Tibial nerve (tissue), 4 donors: ENCODE results near the gene SURF4. TPM values are rescaled to one million over a fixed set of nuclear protein-coding genes. Genes with fewer than 3 reads are reported as not detected.
A peak's percentile ranks its signal among the peaks of the same experiment; 100 is the strongest.
"Not testable (repeated sequence)": the region's sequence is repeated elsewhere in the genome, so short reads cannot be mapped to it uniquely, and the experiment has no call there.

Experiments used
- DNase-seq, 2 donors: peaks; one replicate each; pipeline ENCODE4 v3.0.0-alpha.2; 2019; ENCODE audit warnings: low spot score in 2 of 2
- H3K27ac ChIP-seq, 4 donors: fragments of 200-600 bp; sonication (generic) in 3 of 4; one replicate each; pipeline ENCODE4 v1.5.1; 2017 to 2019; ENCODE audit warnings: mild to moderate bottlenecking in 1 of 4
- H3K27me3 ChIP-seq, 2 donors: fragments of 200-600 bp; sonication (generic) in 1 of 2; one replicate each; pipeline versions ENCODE4 v1.5.1 to v1.6.0; 2017 to 2019
- H3K36me3 ChIP-seq, 3 donors: fragments of 200-600 bp; sonication (generic); one replicate each; pipeline ENCODE4 v1.5.1; 2018 to 2019
- H3K4me1 ChIP-seq, 4 donors: fragments of 200-600 bp; sonication (generic) in 3 of 4; one replicate each; pipeline ENCODE4 v1.5.1; 2017 to 2019
- H3K4me3 ChIP-seq, 4 donors: fragments of 200-600 bp; sonication (generic) in 3 of 4; one replicate each; pipeline ENCODE4 v1.5.1; 2017 to 2019; ENCODE audit warnings: mild to moderate bottlenecking in 1 of 4, moderate library complexity in 1 of 4
- H3K9me3 ChIP-seq, 4 donors: fragments of 200-600 bp; sonication (generic) in 3 of 4; one replicate each; pipeline ENCODE4 v1.5.1; 2017 to 2019
- EP300 ChIP-seq, 2 donors: sonication (generic); formaldehyde crosslinking; IDR thresholded peaks; one replicate each; pipeline ENCODE4 v1.6.1; 2017; ENCODE audit warnings: antibody characterized with exemption in 2 of 2, mild to moderate bottlenecking in 1 of 2
- POLR2A ChIP-seq, 2 donors: fragments of 450-650 bp; IDR thresholded peaks; one replicate each; pipeline ENCODE4 v1.6.1; 2017; ENCODE audit warnings: antibody characterized with exemption in 2 of 2, mild to moderate bottlenecking in 2 of 2, moderate library complexity in 2 of 2
- WGBS, 2 donors: methylation state at CpG; one replicate each; pipeline ENCODE4 v1.1.5; 2018; 5-methylcytosine and 5-hydroxymethylcytosine counted together
- total RNA-seq, 4 donors: library from RNA; depleted of rRNA; stranded (reverse); fragments of >200 nt; gene quantifications; one replicate each; pipeline ENCODE4 v1.1.0, GENCODE V29; 2016
- TF ChIP-seq, protein P1 (sequence below), 5 experiments: fragments of 200-600 bp in 3 of 5; fragments of 450-650 bp in 2 of 5; sonication (generic) in 3 of 5; IDR thresholded peaks; one replicate each; pipeline ENCODE4 v1.5.1; 2016 to 2019; ENCODE audit warnings: antibody characterized with exemption in 5 of 5, mild to moderate bottlenecking in 3 of 5, moderate library complexity in 2 of 5

Gene SURF4
- total RNA-seq, 4 donors from 2014 or later: 102 to 213 (median 123) TPM

DNA sequence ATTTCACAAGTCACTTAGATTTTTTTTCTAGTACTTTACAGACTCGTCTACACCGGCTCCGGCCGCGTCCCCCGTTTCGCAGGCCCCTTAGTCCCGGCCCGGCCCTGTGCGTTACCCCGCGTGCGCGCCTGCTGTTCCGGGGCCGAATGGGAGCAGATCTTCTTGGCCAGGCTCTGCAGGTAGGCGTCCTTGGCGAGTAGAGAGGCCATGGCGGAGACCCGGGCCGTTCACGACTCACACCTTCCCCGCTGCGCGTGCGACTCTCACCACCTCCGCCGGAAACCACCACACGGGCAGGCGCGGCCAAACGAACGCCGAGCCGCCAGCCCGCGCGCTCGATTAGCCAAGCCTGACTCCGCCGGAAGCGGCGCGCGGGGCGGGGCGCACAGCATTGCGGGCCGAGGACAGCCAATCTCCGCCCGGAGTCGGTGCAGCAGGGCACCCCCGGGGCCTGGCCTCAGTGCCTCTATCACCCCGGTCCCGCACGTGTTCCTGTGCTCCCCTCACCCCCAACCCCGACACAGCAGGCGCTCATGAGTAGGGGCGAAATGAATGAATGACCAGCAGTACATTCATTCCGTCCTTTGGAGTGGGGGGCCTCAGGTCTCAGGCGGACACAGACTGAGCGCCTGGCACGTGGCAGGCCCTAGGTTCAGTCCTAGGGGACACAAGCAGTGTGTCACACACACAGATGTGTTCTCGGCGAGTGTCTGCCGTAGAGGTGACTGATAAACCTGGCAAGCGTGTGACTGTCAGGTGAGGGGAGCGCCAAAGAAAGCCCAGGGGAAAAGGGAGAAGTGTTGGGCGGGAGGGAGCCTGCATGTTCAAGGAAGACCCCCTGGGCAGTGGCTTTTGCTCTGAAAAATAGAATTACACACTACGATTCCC is 39.7 kb downstream of the SURF4 start, which contains the start of gene SURF6:
SURF6 (minus strand) TSS at position 265 of the 888 bp plus-strand sequence; CDS start at position 209, 56 bp downstream.
- Histone ChIP-seq H3K4me3 (peak within 1 kb of the TSS; percentile 66 to 95 (median 83)), H3K36me3 (peaks cover 4 to 61% (median 31%) of the 10 kb centered on the region in 3 donors), H3K27ac (peak within 1 kb of the TSS in 3 of 4 donors; percentile 51 to 81 (median 78)), H3K9me3 (no peaks in the 10 kb centered on the region), H3K4me1 (peaks cover 0 to 41% (median 24%) of the 10 kb centered on the region in 4 donors), H3K27me3 (no peaks in the 10 kb centered on the region)
- TF ChIP-seq EP300 (IDR thresholded peaks at IDR 0.05) (peak; percentile 77 to 93), POLR2A (IDR thresholded peaks at IDR 0.05) (peak in 1 of 2 donors; percentile 38)
- TF ChIP-seq, protein P1, sequence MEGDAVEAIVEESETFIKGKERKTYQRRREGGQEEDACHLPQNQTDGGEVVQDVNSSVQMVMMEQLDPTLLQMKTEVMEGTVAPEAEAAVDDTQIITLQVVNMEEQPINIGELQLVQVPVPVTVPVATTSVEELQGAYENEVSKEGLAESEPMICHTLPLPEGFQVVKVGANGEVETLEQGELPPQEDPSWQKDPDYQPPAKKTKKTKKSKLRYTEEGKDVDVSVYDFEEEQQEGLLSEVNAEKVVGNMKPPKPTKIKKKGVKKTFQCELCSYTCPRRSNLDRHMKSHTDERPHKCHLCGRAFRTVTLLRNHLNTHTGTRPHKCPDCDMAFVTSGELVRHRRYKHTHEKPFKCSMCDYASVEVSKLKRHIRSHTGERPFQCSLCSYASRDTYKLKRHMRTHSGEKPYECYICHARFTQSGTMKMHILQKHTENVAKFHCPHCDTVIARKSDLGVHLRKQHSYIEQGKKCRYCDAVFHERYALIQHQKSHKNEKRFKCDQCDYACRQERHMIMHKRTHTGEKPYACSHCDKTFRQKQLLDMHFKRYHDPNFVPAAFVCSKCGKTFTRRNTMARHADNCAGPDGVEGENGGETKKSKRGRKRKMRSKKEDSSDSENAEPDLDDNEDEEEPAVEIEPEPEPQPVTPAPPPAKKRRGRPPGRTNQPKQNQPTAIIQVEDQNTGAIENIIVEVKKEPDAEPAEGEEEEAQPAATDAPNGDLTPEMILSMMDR (IDR thresholded peaks at IDR 0.05): peak in 2 of 5 experiments; percentile 27 to 63
- DNase-seq: peak; percentile 72 to 77
- 3 to 5% methylated on average over 44 to 46 of the region's 70 CpGs for WGBS, 2 donors

DNA sequence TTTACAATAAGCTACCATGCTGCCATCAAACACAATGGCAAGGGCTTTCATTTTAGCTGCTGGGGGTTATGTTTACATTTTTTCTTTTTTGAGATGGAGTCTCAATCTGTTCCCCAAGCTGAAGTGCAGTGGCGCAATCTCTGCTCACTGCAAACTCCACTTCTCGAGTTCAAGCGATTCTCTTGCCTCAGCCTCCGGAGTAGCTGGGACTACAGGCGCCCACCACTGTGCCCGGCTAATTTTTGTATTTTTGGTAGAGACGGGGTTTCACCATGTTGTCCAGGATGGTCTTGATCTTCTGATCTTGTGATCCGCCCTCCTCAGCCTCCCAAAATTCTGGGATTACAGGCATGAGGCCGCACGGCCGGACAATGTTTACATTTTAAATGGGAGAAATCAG is 41.0 kb downstream of the SURF4 start:
- H3K27ac ChIP-seq: peak overlapping the region in 1 of 4 donors; percentile 78
- peaks cover 0 to 36% (median 24%) of the 10 kb centered on the region in 4 donors for H3K4me1 ChIP-seq
- peaks cover 4 to 61% (median 31%) of the 10 kb centered on the region in 3 donors for H3K36me3 ChIP-seq
- 82% methylated on average over 11 of the region's 11 CpGs for WGBS, 2 donors
- H3K27me3 ChIP-seq, H3K9me3 ChIP-seq, DNase-seq: not testable (repeated sequence)
- H3K4me3 ChIP-seq: peak overlapping the region; percentile 66 to 95 (median 83)

DNA sequence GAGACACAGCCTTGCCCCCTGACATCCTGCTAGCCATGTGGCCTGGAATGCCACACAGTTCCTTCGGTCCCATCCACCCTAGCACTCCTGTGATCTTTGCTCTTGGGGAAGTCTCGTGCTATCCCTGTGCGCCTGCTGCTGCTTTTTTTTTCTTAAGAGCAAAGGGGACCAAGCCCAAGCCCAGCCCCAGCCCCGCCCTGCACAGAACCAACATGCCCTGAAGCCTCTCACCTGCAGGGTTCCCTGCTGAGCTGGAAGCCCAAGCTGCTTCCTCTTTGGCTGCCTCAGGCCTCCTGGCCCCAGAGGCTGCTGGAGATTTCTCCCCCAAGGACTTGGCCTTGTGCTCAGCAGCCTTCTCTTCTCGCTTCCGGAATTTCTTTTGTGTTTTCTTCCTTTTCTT is 41.7 kb downstream of the SURF4 start:
- DNase-seq: no peak
- Histone ChIP-seq H3K9me3 (no peaks in the 10 kb centered on the region), H3K4me3 (no peak overlapping the region), H3K27ac (no peak overlapping the region), H3K4me1 (peaks cover 0 to 36% (median 24%) of the 10 kb centered on the region in 4 donors), H3K27me3 (no peaks in the 10 kb centered on the region), H3K36me3 (peaks cover 4 to 62% (median 31%) of the 10 kb centered on the region in 3 donors)
- 89 to 93% methylated on average over 6 of the region's 6 CpGs for WGBS, 2 donors
- TF ChIP-seq EP300 (IDR thresholded peaks at IDR 0.05): no peak
- TF ChIP-seq, protein P1 (IDR thresholded peaks at IDR 0.05): no peak

DNA sequence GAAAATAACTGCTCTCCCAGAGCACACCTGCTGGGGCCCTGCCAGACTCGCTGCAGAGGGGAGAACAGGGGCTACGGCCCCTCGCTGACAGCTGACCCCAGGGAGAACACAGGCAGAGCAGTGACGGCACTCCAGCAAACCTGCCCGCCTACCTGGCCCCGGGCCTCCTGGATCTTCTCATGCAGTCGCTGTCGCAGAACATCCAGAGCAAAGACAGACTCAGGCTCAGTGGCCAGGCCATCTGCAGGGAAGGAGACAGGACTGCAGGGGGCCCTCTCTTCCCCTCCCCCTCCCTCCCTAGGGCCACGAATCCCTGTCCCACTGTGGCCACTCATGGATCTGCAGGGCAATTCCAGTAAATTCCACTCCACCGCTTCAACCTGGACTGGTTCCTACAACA is 42.3 kb downstream of the SURF4 start:
- Histone ChIP-seq H3K4me3 (no peak overlapping the region), H3K9me3 (no peaks in the 10 kb centered on the region), H3K27ac (peak overlapping the region in 1 of 4 donors; percentile 8), H3K27me3 (no peaks in the 10 kb centered on the region), H3K4me1 (peaks cover 0 to 36% (median 24%) of the 10 kb centered on the region in 4 donors), H3K36me3 (peaks cover 4 to 62% (median 31%) of the 10 kb centered on the region in 3 donors)
- TF ChIP-seq POLR2A (IDR thresholded peaks at IDR 0.05) (no peak), EP300 (IDR thresholded peaks at IDR 0.05) (no peak)
- TF ChIP-seq, protein P1 (IDR thresholded peaks at IDR 0.05): no peak
- 91 to 92% methylated on average over 9 to 10 of the region's 10 CpGs for WGBS, 2 donors
- no peak for DNase-seq

DNA sequence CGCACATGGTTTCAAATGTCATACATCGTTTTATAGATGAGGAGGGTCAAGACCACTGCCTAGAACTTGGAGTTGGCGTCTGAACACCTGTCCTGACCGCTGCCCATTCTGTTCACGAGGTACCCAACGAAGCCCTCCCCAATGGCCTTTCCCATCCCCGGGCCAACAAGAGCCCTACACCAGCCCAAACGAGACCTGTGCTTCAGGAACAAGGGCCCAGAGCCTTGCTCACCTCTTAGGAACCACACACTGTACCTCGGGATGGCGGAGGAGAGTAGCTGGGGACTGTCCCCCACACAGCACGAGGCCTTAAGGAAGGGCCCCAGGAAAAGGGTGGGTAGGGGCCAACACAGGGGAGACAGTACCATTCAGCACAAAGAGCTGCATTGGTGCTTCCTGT is 42.8 kb downstream of the SURF4 start:
- no peak overlapping the region for H3K27ac ChIP-seq
- H3K36me3 ChIP-seq: peaks cover 4 to 60% (median 31%) of the 10 kb centered on the region in 3 donors
- H3K9me3 ChIP-seq: no peaks in the 10 kb centered on the region
- H3K4me3 ChIP-seq: no peak overlapping the region
- WGBS, 2 donors: 94 to 96% methylated on average over 9 to 11 of the region's 11 CpGs
- H3K27me3 ChIP-seq: no peaks in the 10 kb centered on the region
- no peak for DNase-seq
- H3K4me1 ChIP-seq: peaks cover 0 to 36% (median 24%) of the 10 kb centered on the region in 4 donors
- TF ChIP-seq EP300 (IDR thresholded peaks at IDR 0.05) (no peak), POLR2A (IDR thresholded peaks at IDR 0.05) (no peak)
- TF ChIP-seq, protein P1 (IDR thresholded peaks at IDR 0.05): no peak
